Fibroblast of the conjunctiva (primary cell): ENCODE measurements around the gene PRSS23.
A peak's percentile ranks its signal among the peaks of the same experiment; 100 is the strongest.
"Not testable (repeated sequence)": the region's sequence is repeated elsewhere in the genome, so short reads cannot be mapped to it uniquely, and the experiment has no call there.

Experiments
- DNase-seq: peaks from one replicate; pipeline ENCODE4 v3.0.0-alpha.2; 2010; ENCODE audit warnings: low read depth

PRSS23 gene, protein sequence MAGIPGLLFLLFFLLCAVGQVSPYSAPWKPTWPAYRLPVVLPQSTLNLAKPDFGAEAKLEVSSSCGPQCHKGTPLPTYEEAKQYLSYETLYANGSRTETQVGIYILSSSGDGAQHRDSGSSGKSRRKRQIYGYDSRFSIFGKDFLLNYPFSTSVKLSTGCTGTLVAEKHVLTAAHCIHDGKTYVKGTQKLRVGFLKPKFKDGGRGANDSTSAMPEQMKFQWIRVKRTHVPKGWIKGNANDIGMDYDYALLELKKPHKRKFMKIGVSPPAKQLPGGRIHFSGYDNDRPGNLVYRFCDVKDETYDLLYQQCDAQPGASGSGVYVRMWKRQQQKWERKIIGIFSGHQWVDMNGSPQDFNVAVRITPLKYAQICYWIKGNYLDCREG

DNA sequence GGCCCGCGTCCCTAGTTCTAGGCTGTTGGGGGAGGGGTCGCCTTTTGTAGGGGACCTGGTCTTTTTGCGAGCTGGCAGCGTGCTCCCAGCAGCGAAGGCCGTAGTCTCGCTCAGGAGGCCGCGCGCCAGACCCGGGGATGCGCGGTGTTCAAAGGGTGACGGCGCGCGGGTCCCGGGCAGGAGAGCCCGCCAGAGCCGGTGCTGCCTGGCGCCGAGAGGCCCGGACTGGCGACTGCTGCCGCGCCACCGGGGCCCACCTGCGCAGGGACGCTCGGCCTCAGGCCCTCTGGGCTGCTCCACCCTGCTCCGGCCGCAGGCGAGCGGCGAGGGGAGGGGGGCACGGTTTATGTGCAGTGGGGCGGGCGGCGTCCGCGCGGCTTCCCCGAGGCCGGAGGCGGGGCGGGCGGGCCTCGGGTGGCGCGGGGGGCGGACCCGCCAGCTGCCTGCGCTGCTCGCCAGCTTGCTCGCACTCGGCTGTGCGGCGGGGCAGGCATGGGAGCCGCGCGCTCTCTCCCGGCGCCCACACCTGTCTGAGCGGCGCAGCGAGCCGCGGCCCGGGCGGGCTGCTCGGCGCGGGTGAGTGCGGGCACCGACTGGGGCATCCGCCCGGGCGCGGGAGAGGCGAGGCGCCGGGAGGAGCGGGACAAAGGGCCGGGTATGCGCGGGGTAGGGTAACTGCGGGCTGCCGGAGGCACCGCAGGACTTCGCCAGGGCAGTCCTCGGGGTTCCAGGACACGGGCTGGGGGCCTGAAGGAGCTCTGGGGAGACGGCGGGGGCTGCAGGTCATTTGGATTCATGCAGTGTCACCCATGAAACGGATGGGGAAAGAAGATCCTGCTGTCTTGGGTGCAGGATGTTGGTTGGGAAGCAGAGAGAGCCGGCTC is at the start of gene PRSS23:
TSS of gene PRSS23 (plus strand) at position 467 of the 884 bp plus-strand sequence. CDS start 7,102 bp downstream, outside the sequence.
- peak; percentile 27 for DNase-seq

DNA sequence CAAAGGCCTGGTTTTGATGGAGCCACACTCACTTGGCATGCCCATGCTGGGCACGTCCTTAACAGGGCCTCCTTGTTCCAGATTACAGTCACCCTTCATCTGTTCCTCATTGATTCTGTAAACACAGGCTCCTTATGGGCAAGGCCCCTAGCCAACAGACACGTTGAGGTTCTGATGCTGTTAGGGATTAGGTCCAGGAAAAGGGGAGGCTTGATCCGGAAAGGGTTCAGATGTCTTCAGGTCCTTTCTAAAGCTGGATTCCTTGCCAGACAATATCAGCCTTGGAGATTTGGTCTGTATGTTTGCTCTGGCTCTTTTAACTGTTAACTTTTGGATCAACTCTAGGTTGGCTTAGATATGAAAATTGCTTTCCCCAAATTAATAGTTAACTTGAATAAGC is 46.9 kb upstream of the PRSS23 start:
- no peak for DNase-seq

DNA sequence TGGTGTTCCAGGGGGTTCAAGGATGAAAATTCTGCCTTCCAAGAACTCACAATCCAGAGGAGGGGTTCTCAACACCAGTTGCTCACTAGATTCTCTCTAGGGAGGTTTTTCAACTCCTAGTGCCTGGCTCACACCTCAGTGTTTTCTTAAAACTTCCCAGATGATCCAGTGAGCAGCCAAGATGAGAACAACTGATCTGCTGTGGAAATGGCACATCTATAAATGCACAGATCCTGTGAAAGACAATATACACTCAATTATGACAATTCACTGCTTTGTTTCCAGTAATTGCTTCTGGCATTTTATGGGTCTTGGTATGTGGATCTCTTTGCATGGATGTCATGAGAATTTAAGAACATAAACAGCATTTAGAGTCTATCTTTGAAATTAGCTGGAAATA is 45.2 kb upstream of the PRSS23 start:
- DNase-seq, result no peak

DNA sequence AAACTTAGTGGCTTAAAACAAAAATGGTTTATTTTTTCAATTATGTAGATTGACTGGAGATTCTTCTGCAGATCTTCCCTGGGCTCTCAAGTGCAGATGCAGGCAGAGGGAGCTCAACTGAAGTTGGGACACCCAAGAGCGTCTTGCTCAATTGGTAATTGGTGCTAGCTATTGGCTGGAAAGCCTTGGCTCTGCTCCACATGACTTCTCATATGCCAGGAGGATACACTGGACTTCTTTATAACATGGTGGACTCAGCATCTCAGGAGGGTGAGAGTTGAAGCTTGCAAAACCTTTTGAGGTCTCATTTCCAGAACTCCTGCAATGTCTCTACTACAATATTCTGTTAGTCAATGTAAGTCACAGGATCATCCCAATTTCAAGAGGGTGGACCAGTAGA is 42.2 kb upstream of the PRSS23 start:
- no peak for DNase-seq

DNA sequence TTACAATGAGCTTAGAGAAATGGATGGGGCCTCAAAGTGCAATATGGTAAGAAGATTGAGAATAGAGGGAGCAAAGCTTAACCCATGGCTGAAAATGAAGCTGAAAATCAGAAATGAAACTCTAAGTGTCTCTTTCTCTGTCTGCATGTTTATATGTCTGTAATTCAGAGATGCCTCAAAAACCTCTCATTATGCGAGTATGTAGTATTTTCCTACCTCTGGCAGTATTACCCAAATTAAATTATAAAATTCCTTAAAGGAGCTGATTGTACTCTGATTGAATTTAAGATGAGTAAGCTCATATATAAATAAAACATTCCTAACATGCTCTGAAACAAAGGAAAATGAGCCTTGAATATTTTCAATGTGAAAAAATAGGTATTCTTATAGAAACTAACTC is 39.8 kb upstream of the PRSS23 start:
- DNase-seq, result no peak

DNA sequence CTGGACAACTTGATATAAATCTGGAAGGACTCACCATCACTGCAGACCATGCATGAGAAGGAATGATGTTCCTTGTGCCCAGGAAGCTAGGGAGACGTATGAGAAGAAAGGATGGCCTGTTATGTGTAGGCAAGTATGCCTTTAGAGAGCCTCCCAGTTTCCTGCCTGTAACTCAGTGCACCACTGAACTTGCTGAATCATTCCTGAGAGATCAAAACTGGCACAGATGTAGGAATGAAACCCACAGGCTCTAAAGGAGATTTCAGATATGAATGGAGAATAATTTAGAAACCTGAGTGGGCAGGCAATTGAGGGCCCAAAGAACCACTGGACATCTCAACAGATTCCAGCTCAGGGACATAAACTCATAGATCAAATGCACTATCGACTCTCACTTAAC is 38.4 kb upstream of the PRSS23 start:
- no peak for DNase-seq

DNA sequence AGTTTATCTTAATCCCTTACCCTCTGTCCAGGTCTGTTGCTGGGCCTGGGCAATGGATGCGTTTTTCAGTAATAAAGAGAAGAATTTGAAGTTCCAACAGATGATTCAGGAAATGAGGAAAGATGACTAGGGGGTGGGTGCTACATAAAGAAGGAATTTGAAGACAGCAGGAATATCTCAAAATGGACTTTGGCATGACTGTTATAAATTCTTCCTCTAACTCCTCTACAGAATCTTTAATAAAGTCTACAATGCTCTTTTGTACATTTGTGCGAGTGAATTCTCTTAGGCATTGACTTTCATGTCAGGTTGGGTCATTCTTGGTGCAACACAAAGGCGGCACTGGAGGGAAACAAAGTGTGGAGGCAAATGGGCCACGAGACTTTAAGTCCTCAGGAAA is 35.1 kb upstream of the PRSS23 start:
- no peak for DNase-seq

DNA sequence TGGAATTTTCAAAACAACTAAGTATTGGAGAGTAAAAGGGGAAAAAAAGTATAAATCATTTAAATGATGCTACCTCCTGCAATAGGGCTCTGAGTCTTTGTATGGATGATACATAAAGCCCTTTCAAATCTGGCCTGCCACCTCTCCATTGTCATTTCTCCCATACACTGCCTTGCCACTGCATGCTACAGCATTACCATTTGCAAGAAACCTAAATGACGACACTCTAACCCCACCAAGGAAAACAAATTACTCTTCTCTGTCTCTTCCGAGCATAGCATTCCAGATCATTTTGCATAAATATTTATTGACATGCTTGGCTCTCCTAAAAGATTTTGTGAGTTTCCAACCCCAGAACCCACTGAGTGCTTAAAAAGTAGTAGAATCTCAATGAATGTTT is 34.5 kb upstream of the PRSS23 start:
- no peak for DNase-seq

DNA sequence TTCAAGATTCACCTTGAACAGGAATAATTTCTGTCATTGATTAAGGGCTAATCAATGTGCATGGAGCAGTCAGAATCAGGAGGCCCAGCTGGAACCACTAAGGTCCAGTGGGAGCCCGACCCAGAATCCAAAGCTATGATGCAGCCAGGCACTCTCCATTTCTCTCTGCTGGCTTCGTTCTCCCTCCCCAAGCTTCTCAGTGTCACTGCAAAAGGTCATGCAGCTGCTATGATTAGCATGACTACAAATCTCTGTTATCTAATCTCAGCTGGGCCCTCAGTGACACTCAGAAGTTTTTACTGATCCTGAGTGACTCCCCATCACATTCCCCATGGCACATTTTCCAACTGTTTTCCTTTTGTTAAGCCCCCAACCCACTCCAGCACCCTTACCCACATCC is 31.1 kb upstream of the PRSS23 start:
- no peak for DNase-seq

DNA sequence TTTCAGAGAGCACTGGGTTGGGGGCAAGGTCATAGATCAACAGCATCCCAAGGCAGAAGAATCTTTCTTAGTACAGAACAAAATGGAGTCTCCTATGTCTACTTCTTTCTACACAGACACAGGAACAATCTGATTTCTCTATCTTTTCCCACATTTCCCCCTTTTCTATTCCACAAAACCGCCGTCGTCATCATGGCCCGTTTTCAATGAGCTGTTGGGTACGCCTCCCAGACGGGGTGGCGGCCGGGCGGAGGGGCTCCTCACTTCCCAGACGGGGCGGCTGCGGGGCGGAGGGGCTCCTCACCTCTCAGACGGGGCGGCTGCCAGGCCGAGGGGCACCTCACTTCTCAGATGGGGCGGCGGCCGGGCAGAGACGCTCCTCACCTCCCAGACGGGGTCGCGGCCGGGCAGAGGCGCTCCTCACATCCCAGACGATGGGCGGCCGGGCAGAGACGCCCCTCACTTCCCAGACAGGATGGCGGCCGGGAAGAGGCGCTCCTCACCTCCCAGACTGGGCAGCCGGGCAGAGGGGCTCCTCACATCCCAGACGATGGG is 29.8 kb upstream of the PRSS23 start:
- DNase-seq, result not testable (repeated sequence)

DNA sequence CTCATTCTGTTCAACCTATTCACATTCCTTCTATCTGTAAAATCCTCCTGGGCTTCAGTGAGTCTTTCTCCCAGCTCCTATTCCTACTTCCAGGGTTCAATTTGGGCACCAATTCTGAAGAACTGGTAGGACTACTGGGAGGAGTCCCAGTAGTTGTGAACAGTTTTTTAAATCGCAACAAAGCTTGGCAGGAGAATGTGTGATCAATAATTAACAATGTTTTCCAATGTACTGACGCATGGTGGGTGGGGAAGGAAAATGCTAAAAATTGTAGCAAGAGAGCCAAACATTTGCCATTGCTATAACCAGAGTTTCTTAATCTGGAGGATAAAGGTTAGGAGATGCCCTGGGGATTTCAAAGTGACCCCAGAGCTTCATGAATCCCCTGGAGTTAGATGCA is 27.3 kb upstream of the PRSS23 start:
- no peak for DNase-seq

DNA sequence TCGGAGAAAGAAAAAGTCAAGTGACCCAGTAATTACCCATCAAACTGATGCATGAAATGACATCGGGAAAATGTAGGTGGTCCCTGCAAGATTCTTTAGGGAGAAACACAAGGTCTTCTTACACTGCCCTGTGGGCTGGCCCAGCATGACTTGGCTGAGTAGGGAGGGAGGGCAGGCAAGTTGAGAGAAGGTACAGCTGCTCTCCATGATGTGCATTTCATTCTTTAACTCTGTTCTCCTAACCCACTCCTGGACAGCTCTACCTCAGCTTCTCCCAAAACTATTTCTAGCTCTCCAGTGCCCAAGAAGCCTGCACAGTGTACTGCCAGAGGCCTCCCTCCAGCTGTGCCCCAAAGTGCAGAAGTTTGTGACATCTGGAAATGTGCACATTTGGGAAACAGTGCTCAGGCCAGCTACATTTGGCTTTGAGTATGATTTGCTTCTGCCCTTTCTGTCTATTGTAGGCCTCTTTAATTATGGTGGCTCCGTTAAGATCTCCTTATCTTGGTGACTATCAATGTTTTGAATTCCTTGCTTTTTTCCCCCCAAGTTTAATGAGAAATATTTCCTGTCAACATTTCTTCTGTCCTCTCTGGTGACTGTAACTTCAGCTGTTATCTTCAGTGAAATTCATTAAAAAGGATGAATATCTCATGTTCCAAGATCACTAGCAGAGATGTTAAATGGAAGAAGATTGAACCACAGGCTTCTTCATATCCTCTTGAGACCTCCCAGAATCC is 26.7 kb upstream of the PRSS23 start:
- DNase-seq, result no peak

DNA sequence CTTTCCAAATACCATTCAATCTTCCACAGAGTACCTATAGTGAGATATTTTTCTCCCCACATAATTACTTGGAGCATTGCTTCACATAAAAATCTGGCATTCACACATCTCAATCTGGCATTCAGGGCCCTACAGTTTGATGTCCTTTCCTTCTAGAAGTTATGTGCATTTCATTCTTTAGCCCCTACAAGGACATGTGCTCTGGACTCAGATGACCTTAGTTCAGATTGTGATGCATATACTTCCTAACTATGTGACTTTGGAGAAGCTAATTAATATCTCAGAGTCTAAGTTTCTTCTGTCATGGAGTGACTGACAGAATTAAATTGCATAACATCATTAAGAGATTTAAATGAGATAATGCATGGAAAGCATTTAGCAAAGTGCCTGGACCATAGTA is 25.9 kb upstream of the PRSS23 start:
- no peak for DNase-seq

DNA sequence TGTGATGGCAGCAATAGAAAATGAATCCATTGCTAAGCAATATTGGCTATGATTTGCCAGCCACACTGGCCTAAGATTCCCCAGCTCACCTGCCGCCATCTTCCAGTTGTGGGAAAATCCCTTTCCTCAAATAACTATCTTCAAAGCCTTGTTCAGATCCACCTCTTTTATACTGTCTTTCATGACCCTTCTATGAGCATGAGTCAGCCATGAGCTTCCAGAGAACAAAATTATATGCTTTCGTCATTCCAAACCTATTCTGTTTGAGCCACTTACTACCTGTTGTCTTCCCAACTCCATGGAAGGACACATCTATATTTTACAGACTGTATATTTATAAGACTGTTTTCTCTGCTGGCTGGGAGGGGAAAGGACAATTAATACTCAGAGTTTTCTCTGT is 25.0 kb upstream of the PRSS23 start:
- DNase-seq, result no peak

DNA sequence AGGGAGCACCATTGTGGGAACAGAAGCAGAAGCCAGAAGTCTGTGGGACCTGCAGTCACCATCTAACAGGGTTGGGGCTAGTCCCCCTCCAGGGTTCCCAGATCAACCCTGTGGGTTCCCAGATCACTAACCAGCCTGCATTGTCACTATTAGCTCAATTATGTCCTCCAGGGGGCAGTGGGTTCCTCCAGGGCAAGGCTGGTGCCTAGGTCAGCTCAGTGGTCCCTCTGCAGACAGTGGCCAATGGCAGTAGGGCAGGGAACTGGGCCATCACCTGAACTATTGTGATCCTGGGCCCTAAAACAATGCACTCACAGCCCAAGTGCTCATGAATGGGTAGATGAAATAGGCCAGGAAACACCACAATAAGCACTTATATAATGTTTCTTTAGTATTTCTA is 18.8 kb upstream of the PRSS23 start:
- no peak for DNase-seq

DNA sequence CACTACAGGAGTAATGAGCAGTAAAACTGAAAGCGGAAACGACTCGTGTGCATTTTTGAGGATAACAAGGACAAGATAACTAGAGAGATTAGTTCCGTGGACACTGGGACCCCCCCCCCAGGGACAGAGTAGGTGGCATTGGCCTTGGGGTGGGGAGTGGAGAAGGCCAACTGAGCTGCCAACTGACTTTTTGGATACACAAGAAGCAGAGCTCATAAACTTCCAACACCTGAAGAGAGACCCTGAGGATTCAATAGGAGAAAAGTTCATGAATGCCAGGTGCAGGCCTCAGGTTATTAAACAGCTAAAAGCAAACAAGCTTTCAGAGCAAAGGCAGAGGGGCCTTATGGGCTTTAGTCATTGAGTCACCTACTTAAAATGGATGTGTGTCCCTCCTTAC is 17.6 kb upstream of the PRSS23 start:
- DNase-seq, result no peak

DNA sequence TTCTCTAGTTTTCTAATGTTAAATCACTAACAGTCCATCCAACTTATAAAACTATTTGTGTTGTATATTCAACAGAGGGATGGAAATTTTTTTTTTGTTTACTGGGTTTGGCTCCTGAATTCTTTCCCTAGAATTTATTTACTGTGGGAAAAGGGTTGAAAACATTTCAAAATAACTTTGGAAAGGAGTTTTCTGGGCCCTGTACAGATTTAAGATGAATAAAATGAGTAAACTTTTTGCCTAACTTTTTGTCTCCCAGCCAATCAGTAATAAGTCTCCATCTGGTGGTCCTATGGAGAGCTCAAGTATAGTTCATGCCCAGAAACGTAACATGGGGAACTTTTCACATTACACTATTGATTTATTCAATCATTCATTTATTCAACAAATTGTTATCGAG is 16.7 kb upstream of the PRSS23 start:
- no peak for DNase-seq

DNA sequence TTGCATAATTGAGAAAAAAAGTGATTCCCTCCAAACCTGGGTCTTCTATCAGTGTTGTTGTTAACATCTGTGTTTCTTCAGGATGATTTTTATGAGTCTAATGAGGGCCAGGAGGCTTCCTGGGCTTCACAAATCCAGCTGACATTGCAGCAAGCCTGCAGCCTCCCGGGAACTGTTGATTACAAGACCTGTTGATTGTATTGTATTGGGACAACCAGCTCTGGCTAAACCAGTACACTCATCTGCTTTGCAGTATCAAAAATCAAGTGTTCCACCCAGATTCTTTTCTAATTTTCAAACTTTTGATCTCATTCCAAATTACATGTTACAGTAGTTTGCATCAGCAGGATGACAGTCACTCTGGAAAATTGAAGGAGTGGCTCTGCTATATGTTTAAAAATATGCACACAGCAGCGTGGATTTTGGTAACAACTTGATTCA is 16.1 kb upstream of the PRSS23 start:
- DNase-seq, result peak; percentile 65

DNA sequence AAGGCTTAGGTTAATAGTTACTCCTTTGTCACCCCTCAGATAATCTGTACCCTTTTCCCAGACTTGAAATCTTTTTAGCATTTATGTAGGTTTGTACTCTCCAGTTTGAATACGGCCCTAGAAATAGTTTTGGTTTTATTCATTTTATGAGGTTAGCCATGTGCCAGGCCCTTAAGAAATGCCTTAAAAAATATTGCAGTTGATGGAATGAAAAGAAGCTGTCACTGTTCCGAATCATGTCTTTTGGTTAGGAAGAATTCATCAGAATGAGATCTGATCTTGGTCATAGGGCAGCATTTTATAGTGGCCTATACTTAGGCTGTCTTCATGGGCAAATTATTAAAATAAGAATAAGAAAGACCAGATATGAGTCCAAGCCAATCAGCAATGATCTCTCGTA is 14.8 kb upstream of the PRSS23 start:
- no peak for DNase-seq

DNA sequence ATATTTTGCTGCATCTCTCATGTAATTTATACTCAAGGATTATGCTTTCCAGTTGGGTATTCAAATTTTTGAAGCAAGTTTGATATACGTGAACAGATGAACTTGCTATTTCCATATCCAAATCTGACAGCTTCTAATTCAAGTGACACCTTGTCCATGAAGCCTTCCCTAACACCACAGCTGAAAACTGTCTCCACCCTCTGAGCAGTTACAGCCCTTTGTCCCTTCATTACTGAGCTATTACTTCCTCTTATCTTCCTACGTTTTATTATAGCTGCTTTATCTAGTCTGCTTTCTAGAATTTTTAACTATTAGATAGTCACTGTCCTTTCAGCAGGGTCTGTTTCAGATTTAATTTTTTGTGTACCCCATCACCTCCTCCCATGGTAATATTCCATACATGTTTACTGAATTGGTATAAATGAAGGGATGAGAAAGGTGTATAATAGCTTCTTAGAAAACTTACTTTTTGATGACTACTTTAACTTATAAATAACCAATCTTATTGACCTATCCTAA is 13.3 kb upstream of the PRSS23 start:
- DNase-seq, result no peak

DNA sequence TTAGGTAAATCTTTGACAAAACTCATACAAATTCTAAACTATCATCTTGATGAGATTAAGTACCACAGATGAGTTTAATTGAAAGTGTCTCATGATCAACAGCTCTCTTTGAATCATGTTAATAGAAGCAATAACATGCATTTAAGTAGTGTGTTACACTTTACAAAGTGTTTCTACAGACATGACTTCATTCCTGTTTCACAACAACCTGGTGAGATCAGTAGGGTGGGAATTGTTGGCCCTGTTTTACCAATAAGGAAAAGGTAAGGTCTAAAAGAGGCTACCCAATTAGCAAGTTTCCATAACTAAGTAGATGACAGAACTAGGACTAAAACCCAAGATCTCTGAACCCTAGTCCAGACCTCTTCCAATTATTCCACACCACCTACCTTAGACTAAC is 12.7 kb upstream of the PRSS23 start:
- DNase-seq, result no peak

DNA sequence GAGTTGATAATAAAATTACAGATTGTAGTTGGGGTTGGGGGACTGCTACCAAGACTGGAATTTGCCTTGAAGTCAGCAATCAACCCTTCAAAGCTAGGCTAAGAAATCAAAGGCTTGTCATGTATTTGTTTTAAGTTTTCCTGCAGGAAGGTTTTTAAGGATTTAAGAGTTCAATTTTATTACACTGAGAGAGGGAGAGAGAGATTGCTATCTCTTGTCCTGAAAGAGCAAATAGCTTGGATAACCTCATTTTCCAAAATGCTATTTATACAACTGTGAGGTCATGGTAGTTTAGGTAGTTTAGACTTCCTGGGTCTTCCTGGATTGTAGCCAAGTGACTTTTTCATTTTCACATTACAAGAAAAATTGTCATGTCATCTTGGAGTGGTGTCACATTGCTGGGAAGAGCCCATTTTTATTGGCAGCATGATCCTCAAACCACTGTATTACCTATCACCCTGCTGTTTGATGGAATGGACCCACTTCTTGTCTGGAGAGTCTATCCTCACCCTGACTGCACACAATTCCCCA is 10.1 kb upstream of the PRSS23 start:
- no peak for DNase-seq
